ENCODE measurements around the gene SLC12A8.

Gene SLC12A8

DNA sequence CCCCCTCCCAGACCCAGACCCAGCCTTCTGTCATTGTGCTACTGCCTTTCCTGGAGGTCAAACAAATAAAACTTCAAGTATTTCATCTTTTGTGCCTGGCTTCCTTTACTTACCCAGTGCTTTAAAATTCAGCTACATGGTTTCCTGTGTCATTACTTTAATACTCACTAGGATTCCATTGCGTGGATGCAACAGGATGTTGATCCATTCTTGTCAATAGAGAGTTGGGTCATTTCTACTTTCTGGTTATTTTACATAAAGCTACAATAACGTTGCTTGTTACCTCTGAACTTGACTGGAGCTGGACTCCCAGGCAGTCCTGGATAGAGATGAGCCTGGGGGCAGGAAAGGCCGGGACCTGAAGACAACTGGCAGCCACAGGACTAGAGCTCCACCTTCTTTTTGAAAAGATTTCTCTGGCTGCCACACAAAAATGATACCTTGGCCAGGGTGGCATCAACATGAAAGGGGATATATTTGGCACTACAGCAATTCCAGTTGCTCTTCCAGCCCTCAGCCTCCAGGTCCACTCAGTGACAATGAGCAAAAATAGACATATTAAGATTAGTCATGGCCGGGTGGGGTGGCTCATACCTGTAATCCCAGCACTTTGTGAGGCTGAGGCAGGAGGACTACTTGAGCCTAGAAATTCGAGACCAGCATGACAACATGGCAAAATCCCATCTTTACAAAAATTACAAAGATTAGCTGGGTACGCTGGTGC is 133.4 kb downstream of the SLC12A8 start:
- TF ChIP-seq, protein P1, sequence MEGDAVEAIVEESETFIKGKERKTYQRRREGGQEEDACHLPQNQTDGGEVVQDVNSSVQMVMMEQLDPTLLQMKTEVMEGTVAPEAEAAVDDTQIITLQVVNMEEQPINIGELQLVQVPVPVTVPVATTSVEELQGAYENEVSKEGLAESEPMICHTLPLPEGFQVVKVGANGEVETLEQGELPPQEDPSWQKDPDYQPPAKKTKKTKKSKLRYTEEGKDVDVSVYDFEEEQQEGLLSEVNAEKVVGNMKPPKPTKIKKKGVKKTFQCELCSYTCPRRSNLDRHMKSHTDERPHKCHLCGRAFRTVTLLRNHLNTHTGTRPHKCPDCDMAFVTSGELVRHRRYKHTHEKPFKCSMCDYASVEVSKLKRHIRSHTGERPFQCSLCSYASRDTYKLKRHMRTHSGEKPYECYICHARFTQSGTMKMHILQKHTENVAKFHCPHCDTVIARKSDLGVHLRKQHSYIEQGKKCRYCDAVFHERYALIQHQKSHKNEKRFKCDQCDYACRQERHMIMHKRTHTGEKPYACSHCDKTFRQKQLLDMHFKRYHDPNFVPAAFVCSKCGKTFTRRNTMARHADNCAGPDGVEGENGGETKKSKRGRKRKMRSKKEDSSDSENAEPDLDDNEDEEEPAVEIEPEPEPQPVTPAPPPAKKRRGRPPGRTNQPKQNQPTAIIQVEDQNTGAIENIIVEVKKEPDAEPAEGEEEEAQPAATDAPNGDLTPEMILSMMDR (IDR thresholded peaks at IDR 0.05; ENCODE audit: low read depth, low read length): no peak
- H3K4me3 ChIP-seq (ENCODE audit: low read depth, low read length): no peak overlapping the region
- no peaks in the 10 kb centered on the region for H3K4me1 ChIP-seq
- no peaks in the 10 kb centered on the region for H3K9me3 ChIP-seq
- DNase-seq: no peak
- H3K36me3 ChIP-seq: no peaks in the 10 kb centered on the region
- no peaks in the 10 kb centered on the region for H3K27me3 ChIP-seq

DNA sequence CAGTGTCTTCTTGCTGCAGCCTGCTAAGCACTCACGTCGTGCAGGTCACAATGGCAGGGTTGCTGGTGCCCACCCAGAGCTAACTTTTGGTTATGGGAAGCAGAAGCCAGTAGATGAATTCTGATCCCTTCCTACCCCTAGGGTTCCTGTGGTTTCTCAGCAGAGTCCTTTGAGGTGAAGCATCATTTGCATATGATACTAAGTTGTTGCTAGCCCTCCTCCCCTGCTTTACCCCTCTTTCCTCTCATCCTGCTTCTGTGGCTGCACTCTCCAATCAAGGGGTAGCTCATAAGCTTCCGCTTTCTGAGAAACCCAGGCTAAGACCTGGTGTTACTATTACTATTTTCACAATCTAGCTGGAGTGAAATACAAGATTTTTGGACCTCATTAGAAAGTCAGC is 134.7 kb downstream of the SLC12A8 start:
- H3K4me1 ChIP-seq: no peaks in the 10 kb centered on the region
- H3K36me3 ChIP-seq: no peaks in the 10 kb centered on the region
- no peaks in the 10 kb centered on the region for H3K9me3 ChIP-seq
- no peak for DNase-seq
- H3K27me3 ChIP-seq: no peaks in the 10 kb centered on the region
- TF ChIP-seq, protein P1 (IDR thresholded peaks at IDR 0.05; ENCODE audit: low read depth, low read length): no peak
- no peak overlapping the region for H3K4me3 ChIP-seq (ENCODE audit: low read depth, low read length)

DNA sequence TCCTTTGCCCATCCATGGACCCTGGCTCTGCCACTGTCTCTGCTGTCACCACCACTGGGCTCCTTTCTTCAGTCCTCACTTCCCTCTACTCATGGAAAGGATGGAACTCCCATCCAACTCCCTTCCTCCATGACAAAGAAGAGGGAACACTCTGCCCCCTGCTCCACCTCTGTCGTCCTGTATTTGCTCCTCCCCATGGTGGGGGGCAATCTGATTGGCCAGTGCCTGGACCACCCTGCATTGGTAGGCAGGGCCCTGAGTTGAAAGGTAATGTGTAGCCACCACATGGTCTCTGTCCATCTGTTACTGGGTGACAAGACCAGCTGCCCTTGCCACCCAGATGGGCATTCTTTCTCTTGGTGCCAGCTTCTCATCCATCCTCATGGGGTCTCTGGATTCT is 136.1 kb downstream of the SLC12A8 start:
- no peak for DNase-seq
- Histone ChIP-seq H3K36me3 (no peaks in the 10 kb centered on the region), H3K4me3 (ENCODE audit: low read depth, low read length) (no peak overlapping the region), H3K9me3 (no peaks in the 10 kb centered on the region), H3K27me3 (no peaks in the 10 kb centered on the region), H3K4me1 (no peaks in the 10 kb centered on the region)
- TF ChIP-seq, protein P1 (IDR thresholded peaks at IDR 0.05; ENCODE audit: low read depth, low read length): no peak

DNA sequence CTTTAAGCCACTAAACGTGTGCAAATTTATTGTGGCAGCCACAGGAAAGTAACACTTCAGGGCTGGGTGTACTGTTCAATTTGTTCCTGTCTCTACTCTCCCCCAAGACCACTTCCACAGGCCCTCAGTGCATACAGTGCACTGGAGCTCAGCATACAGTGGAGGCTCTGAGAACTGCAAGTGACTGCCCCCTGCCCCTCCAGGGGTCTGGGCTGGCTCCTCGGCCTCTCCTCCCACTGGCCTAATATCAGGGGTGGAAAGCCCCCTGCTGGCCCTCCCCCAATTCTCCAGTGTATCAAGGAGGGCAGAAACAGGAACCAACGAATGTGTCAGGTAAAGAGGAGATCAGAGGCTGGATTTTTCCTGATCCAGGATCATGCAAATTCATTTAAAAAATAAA is 136.8 kb downstream of the SLC12A8 start:
- TF ChIP-seq, protein P1 (IDR thresholded peaks at IDR 0.05; ENCODE audit: low read depth, low read length): peak; percentile 17; the same call in 1 of the 2 replicates
- Histone ChIP-seq H3K36me3 (no peaks in the 10 kb centered on the region), H3K27me3 (no peaks in the 10 kb centered on the region), H3K4me3 (ENCODE audit: low read depth, low read length) (no peak overlapping the region), H3K9me3 (no peaks in the 10 kb centered on the region), H3K4me1 (no peaks in the 10 kb centered on the region)
- DNase-seq: no peak

DNA sequence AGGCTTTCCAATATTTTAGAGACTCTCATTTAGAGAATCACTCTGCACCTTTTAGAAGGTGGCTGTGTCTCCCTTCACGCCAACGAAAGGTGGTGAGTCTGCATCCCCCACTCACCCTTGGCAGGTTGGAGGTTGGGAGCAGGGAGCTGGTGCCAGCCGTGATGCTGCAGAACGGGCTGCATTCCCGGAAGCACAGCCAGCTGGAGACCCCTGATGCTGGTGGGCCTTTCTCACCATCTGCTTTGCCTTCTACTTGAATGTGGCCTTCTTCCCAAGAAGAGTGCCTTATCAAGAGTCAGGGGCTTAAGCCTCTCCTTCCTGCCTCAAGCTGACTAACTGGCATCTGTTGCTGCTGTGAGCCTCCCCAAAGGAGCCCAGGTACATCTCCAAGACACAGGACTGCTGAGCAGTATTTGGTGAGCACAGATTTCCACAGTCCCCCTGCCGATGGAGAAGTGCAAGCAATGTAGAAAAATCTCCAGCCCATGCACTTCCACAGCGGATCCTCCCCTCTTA is 139.1 kb downstream of the SLC12A8 start:
- H3K4me3 ChIP-seq (ENCODE audit: low read depth, low read length): no peak overlapping the region
- TF ChIP-seq, protein P1 (IDR thresholded peaks at IDR 0.05; ENCODE audit: low read depth, low read length): no peak
- no peaks in the 10 kb centered on the region for H3K4me1 ChIP-seq
- H3K36me3 ChIP-seq: no peaks in the 10 kb centered on the region
- no peaks in the 10 kb centered on the region for H3K9me3 ChIP-seq
- H3K27me3 ChIP-seq: no peaks in the 10 kb centered on the region
- DNase-seq: no peak

DNA sequence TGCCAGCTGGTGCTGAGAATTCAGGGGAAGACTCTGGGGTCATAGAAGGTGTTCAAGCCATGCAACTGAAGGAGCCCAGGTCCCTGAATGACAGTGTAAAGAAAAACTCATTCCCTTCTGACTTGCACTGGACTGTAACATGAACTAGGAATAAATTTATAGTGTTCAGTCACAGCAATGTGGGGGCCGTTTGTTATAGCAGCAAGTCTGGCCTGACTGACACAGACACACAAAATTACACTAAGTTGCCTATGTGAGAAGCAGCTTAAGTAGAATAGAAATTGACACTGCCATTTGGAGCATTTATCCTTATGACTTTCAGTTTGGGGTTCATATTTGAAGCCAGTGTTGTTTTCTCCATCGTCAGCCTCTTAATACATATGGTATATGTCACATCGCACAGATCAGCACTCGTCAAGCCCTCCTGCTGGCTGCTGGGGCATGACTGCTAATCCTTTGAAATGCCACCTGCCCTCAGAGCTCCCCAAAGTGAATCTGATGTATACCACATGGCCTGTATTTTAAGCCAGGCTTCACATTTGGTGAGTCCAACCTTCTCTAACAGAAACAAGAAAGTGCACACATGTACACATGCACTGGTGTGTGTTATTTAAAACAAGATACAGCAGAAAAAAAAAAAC is 139.7 kb downstream of the SLC12A8 start:
- no peak overlapping the region for H3K4me3 ChIP-seq (ENCODE audit: low read depth, low read length)
- no peaks in the 10 kb centered on the region for H3K4me1 ChIP-seq
- peak; percentile 42 for DNase-seq
- no peaks in the 10 kb centered on the region for H3K36me3 ChIP-seq
- no peaks in the 10 kb centered on the region for H3K27me3 ChIP-seq
- TF ChIP-seq, protein P1 (IDR thresholded peaks at IDR 0.05; ENCODE audit: low read depth, low read length): no peak
- no peaks in the 10 kb centered on the region for H3K9me3 ChIP-seq
